GM12873 (cell line): ENCODE data around the gene FBXO3.

Experiments
- CTCF ChIP-seq: IDR thresholded peaks from 2 replicates; pipeline ENCODE4 v1.5.1; 2012; ENCODE audit warnings: low read depth, mild to moderate bottlenecking, moderate library complexity, low read length, control low read depth; ENCODE audit not compliant: insufficient read depth; ENCODE audit errors: missing control alignments

Gene FBXO3

DNA sequence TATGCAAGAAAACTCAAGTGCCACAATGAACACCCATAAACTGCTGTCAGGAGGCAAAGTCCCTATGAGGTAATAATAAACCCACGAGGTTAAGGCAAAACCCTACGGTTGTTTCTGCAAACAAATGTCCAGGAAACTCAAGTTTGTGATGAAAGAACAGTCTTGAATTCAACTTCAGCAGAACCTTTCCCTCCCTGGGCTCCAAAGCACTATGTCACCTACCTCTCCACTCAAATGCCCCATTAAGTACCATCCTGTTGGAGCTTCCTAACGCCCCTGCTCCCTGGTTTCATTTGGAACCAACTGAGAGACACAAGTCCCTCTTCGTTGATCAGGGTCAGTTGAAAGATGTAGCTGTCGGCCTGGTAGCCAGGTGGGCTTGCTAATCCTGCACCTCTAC is 71.1 kb downstream of the FBXO3 start:
- TF ChIP-seq CTCF, result no peak

DNA sequence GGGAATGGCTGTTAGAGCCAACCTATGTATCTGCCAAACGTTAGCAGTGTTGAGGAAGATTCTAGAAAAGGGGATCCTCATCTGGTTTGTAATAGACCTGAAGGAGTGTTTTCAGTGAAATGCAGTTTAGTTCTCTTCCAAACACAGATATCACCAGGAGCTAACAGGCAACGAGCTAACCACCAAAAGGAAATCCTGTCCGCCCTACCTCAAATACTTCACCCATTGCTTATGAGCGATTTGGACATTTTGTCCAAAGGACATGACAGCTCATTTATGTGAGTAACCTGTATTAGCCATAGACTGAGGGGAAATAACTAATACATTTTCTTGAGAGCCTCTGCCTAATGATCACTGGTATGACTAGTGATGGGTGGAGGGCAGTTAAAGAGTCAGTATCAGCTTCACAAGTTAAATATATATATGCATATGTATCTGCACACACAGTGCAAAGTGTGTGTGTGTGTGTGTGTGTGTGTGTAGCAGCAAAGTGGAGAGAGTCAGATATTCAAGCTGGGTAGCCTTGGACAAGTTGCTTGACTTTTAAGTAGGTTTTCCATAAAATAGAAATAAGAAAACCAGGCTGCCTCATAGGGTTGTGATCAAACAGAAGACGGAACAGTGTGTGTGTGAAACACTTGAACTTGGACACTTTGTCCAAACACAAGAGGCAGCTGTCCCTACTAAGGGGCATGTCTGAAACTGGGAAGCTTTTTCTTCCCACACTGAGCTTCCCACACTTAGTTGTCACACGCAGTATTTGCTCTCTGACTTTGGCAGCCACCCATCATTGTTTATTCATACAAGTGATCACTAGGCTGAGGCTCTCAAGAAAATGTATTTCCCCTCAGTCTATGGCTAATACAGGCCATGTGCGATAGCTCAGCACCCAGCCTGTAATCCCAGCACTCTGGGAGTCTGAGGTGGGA is 72.8 kb downstream of the FBXO3 start:
- no peak for TF ChIP-seq CTCF

GRCh38 chr11:33700502-33701271 is 73.6 kb downstream of the FBXO3 start, which contains the start of gene C11orf91:
TSS of gene C11orf91 (minus strand) at chr11:33700826. CDS start at chr11:33700740, 86 bp downstream.
- no peak for TF ChIP-seq CTCF

DNA sequence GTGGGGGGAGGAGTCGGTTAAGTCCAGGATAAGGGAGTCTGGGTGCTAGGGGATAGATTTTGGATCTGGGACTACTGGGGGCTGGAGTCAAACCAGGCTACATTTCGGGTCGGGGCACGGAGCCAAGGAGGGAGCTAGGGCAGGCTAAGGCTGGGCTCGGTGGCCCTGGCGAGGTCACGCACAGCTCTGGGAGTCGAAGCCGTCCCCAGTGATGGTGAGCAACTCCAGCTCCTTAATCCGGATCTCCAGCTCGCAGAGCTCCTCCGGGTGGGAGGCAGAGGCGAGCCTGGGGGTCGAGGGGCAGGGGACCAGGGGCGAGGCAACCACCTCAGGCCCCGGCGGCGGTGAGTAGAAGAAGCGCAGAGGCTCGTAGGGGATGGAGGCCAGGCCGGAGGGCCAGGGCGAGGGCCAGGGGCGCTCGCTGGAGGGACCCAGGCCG is 74.2 kb downstream of the FBXO3 start:
- no peak for TF ChIP-seq CTCF

GRCh38 chr11:33699515-33700062 is 74.7 kb downstream of the FBXO3 start:
- TF ChIP-seq CTCF, result no peak

GRCh38 chr11:33698921-33699320 is 75.4 kb downstream of the FBXO3 start:
- no peak for TF ChIP-seq CTCF

GRCh38 chr11:33697997-33698396 is 76.3 kb downstream of the FBXO3 start:
- no peak for TF ChIP-seq CTCF
